ENCODE results near the gene RSU1.

The RSU1 gene

DNA sequence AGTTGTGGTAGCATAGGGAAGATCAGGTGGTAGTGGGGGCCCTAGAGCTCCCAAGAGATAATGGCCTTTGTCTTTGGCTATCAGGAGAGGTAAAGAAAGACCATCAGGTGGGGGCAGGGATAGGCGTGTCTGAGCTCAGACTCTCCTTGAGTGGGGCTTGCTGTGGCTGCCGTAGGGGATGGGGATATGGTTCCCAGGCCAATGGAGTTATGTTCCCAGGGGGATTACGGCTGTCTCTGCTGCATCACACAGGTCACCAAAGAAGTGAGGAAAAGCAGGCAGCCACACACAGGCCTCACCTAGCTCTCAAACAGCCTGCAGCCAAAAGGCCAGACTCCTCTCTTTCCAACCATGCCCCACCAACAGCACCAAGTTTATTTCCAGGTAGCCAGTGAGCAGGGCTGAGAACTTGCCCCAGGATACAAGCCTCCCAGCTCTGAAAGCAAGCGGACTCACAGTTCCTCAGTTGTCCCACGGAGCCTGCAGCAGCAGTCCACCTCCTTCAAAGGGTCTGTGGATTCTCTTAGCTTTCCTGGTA, 257.9 kb downstream of the RSU1 start:
- DNase-seq, result no peak
- no peak overlapping the region for H3K27ac ChIP-seq
- H3K36me3 ChIP-seq, result no peaks in the 10 kb centered on the region
- no peaks in the 10 kb centered on the region for H3K27me3 ChIP-seq
- peaks cover 0 to 12% (median 6%) of the 10 kb centered on the region in 3 donors for H3K9me3 ChIP-seq
- intact Hi-C loops (cut with DNase I; ENCODE audit: low total_unique reads), result no loop called here
- H3K4me1 ChIP-seq, result no peaks in the 10 kb centered on the region
- no peak for TF ChIP-seq CTCF (IDR thresholded peaks at IDR 0.05)
- no peak overlapping the region for H3K4me3 ChIP-seq

- H3K4me1 ChIP-seq, result no peaks in the 10 kb centered on the region
- no peak overlapping the region for H3K27ac ChIP-seq
- intact Hi-C loops (cut with DNase I; ENCODE audit: low total_unique reads), result no loop called here
- no peaks in the 10 kb centered on the region for H3K36me3 ChIP-seq
- DNase-seq, result no peak
- H3K4me3 ChIP-seq, result no peak overlapping the region
- no peaks in the 10 kb centered on the region for H3K27me3 ChIP-seq
- TF ChIP-seq CTCF (IDR thresholded peaks at IDR 0.05), result no peak
- H3K9me3 ChIP-seq, result no peaks in the 10 kb centered on the region
Observed at GRCh38 chr10:16547973-16548372, 269.3 kb downstream of the RSU1 start.

DNA sequence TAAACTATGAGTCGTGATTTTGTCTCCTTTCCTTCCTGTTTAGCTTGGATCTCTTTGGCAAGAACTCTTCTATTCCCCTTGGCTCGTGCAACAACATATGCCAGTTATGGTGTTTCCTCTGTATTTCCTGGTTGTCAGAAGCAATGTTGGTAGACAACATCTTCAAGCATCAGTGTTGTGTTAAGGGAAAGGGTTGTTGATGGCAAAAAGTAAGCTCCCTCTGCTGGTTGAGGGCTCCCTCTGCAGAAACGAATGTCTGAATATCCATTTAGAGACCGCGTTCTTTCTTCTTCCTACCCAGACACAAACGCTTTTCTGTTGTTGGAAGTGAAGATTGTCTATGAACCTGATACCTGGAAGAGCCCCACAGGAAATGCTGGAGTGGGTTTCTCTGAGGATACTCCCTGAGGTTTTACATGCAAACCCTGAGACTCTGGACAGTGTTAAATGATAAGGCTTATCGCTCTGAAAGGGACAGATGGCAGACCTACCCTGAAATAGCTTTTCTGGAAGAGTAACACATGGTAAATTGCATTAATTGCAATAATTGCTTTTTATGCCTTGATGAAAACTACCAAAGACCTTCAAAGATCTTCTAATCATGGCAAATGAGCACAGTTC, 272.0 kb downstream of the RSU1 start:
- no peaks in the 10 kb centered on the region for H3K36me3 ChIP-seq
- no peaks in the 10 kb centered on the region for H3K9me3 ChIP-seq
- peak; percentile 42 to 47 for TF ChIP-seq CTCF (IDR thresholded peaks at IDR 0.05)
- intact Hi-C loops (cut with DNase I; ENCODE audit: low total_unique reads), result no loop called here
- no peak overlapping the region for H3K4me3 ChIP-seq
- no peaks in the 10 kb centered on the region for H3K4me1 ChIP-seq
- no peak overlapping the region for H3K27ac ChIP-seq
- peaks cover 0 to 7% of the 10 kb centered on the region in 2 donors for H3K27me3 ChIP-seq
- DNase-seq, result no peak

DNA sequence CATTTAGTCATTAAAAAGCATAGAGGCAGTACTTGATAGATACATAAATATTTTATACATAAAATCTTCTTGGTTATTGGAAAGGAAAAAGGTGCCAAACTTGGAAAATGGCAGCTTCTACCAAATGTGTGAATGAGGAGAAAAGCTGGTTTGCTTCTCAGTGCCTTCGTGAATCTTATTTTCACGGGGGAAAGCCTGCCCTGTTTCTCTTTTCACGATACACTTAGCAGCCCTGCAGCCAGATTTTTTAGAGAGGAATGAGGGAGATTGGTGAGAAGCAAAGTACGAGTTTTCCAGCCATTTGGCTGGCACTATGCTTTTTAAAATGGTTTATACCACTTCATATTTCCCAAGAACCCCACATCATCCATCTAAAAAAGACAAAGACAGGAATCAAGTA, 272.6 kb downstream of the RSU1 start:
- Histone ChIP-seq H3K36me3 (no peaks in the 10 kb centered on the region), H3K27ac (no peak overlapping the region), H3K9me3 (no peaks in the 10 kb centered on the region), H3K4me3 (no peak overlapping the region), H3K4me1 (no peaks in the 10 kb centered on the region), H3K27me3 (peaks cover 0 to 8% of the 10 kb centered on the region in 2 donors)
- TF ChIP-seq CTCF (IDR thresholded peaks at IDR 0.05), result no peak
- DNase-seq, result no peak
- intact Hi-C loops (cut with DNase I; ENCODE audit: low total_unique reads), result no loop called here

DNA sequence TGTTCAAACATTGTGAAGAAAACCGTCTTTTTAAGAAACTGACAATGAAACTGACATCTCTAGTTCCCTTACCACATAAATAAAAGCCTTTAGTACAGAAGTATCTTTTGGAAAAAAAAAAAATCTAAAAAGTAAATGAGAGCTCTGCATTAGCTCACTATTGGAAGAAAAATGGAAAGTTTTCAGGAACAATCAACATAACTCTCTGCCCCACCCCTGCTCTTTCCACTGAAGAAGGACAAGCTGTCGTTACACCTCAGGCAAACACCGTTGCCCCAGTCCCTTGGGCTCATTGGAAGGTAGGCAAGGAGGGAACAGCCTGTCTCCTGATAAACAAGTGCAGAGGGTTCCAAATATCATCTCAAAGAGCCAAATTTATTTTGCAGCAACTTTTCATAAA, 273.1 kb downstream of the RSU1 start:
- H3K4me3 ChIP-seq, result no peak overlapping the region
- H3K27ac ChIP-seq, result no peak overlapping the region
- intact Hi-C loops (cut with DNase I; ENCODE audit: low total_unique reads), result no loop called here
- no peak for TF ChIP-seq CTCF (IDR thresholded peaks at IDR 0.05)
- no peak for DNase-seq
- H3K4me1 ChIP-seq, result no peaks in the 10 kb centered on the region
- H3K9me3 ChIP-seq, result no peaks in the 10 kb centered on the region
- peaks cover 0 to 13% of the 10 kb centered on the region in 2 donors for H3K27me3 ChIP-seq
- H3K36me3 ChIP-seq, result no peaks in the 10 kb centered on the region

Data from tibial artery (tissue), 4 donors.